Mesodermal cell (in vitro differentiated cells): ENCODE results near the gene SRD5A1.

Experiments
- H3K27ac ChIP-seq: 2 replicates; pipeline ENCODE4 v1.7.0; 2013; ENCODE audit warnings: mild to moderate bottlenecking, low read depth, low read length, moderate library complexity; ENCODE audit not compliant: severe bottlenecking
- H3K36me3 ChIP-seq: 2 replicates; pipeline ENCODE4 v1.7.1; 2013; ENCODE audit warnings: mild to moderate bottlenecking, low read length, moderate library complexity; ENCODE audit not compliant: control insufficient read depth, insufficient read depth
- H3K4me1 ChIP-seq: one replicate; pipeline ENCODE4 v1.7.1; 2013; ENCODE audit warnings: mild to moderate bottlenecking, low read length; ENCODE audit not compliant: insufficient read depth, control insufficient read depth, poor library complexity, severe bottlenecking
- H3K4me3 ChIP-seq: 2 replicates; pipeline ENCODE4 v1.7.0; 2013; ENCODE audit warnings: low read length, control low read depth, mild to moderate bottlenecking; ENCODE audit not compliant: insufficient read depth, poor library complexity, severe bottlenecking; ENCODE audit errors: extremely low read depth
- H3K9me3 ChIP-seq: 2 replicates; pipeline ENCODE4 v1.7.1; 2013; ENCODE audit warnings: mild to moderate bottlenecking, low read length, moderate library complexity; ENCODE audit not compliant: control insufficient read depth
- WGBS, 2 experiments: methylation state at CpG; one replicate each; pipeline ENCODE4 v1.1.5; 2013; ENCODE audit warnings: missing lambda C conversion rate in 2 of 2; ENCODE audit not compliant: insufficient coverage in 2 of 2; 5-methylcytosine and 5-hydroxymethylcytosine counted together

Gene SRD5A1

GRCh38 chr5:6626508-6626907, 6.7 kb upstream of the SRD5A1 start:
- Histone ChIP-seq H3K4me1 (peaks cover 4% of the 10 kb centered on the region), H3K4me3 (no peak overlapping the region), H3K9me3 (no peaks in the 10 kb centered on the region), H3K36me3 (peaks cover 93% of the 10 kb centered on the region), H3K27ac (no peak overlapping the region)
- WGBS, 2 experiments: 96 to 97% methylated on average over 10 of the region's 10 CpGs

- Histone ChIP-seq H3K36me3 (peaks cover 56% of the 10 kb centered on the region), H3K27ac (no peak overlapping the region), H3K4me1 (peaks cover 10% of the 10 kb centered on the region), H3K4me3 (peak overlapping the region; percentile 94), H3K9me3 (no peaks in the 10 kb centered on the region)
- WGBS, 2 experiments: 91 to 100% methylated on average over 1 to 4 of the region's 4 CpGs
Observed at GRCh38 chr5:6631441-6631840, 1.8 kb upstream of the SRD5A1 start.

- peaks cover 10% of the 10 kb centered on the region for H3K4me1 ChIP-seq
- peak overlapping the region; percentile 99 for H3K27ac ChIP-seq
- H3K36me3 ChIP-seq: peaks cover 51% of the 10 kb centered on the region
- H3K9me3 ChIP-seq: no peaks in the 10 kb centered on the region
- peak overlapping the region; percentile 94 for H3K4me3 ChIP-seq
- WGBS, 2 experiments: 1 to 2% methylated on average over 28 to 30 of the region's 33 CpGs
Observed at GRCh38 chr5:6632324-6632887, 834 bp upstream of the SRD5A1 start.

- Histone ChIP-seq H3K36me3 (peaks cover 45% of the 10 kb centered on the region), H3K27ac (peak overlapping the region; percentile 99), H3K9me3 (no peaks in the 10 kb centered on the region), H3K4me1 (peaks cover 10% of the 10 kb centered on the region), H3K4me3 (peak overlapping the region; percentile 94)
- WGBS, 2 experiments: 0% methylated on average over 45 to 62 of the region's 75 CpGs
Observed at GRCh38 chr5:6633469-6634245, 417 bp downstream of the SRD5A1 start.

GRCh38 chr5:6634306-6634705, 1.1 kb downstream of the SRD5A1 start:
- WGBS, 2 experiments: 7 to 10% methylated on average over 2 to 3 of the region's 6 CpGs
- H3K27ac ChIP-seq: no peak overlapping the region
- H3K4me1 ChIP-seq: peaks cover 10% of the 10 kb centered on the region
- H3K9me3 ChIP-seq: no peaks in the 10 kb centered on the region
- peaks cover 39% of the 10 kb centered on the region for H3K36me3 ChIP-seq
- peak overlapping the region; percentile 94 for H3K4me3 ChIP-seq

GRCh38 chr5:6634788-6635430, 1.7 kb downstream of the SRD5A1 start:
- Histone ChIP-seq H3K27ac (no peak overlapping the region), H3K4me3 (peak overlapping the region; percentile 94), H3K36me3 (peaks cover 33% of the 10 kb centered on the region), H3K4me1 (peaks cover 10% of the 10 kb centered on the region), H3K9me3 (no peaks in the 10 kb centered on the region)
- 61 to 65% methylated on average over 5 of the region's 5 CpGs for whole genome bisulfite sequencing, 2 experiments

- H3K36me3 ChIP-seq: peaks cover 19% of the 10 kb centered on the region
- no peak overlapping the region for H3K4me3 ChIP-seq
- H3K27ac ChIP-seq: no peak overlapping the region
- H3K9me3 ChIP-seq: no peaks in the 10 kb centered on the region
- WGBS, 2 experiments: 88 to 89% methylated on average over 3 to 5 of the region's 5 CpGs
- peaks cover 5% of the 10 kb centered on the region for H3K4me1 ChIP-seq
Observed at GRCh38 chr5:6636293-6636692, 3.1 kb downstream of the SRD5A1 start.

GRCh38 chr5:6637022-6637421, 3.8 kb downstream of the SRD5A1 start:
- Histone ChIP-seq H3K36me3 (peaks cover 15% of the 10 kb centered on the region), H3K4me3 (no peak overlapping the region), H3K27ac (no peak overlapping the region), H3K9me3 (no peaks in the 10 kb centered on the region), H3K4me1 (peaks cover 5% of the 10 kb centered on the region)
- 94 to 99% methylated on average over 10 of the region's 10 CpGs for WGBS, 2 experiments

- 87 to 92% methylated on average over 5 to 6 of the region's 6 CpGs for WGBS, 2 experiments
- Histone ChIP-seq H3K36me3 (peaks cover 15% of the 10 kb centered on the region), H3K4me1 (peaks cover 5% of the 10 kb centered on the region), H3K27ac (no peak overlapping the region), H3K4me3 (no peak overlapping the region), H3K9me3 (no peaks in the 10 kb centered on the region)
Observed at GRCh38 chr5:6637590-6637989, 4.3 kb downstream of the SRD5A1 start.

- WGBS, 2 experiments: 88 to 100% methylated on average over 2 to 4 of the region's 4 CpGs
- Histone ChIP-seq H3K4me3 (no peak overlapping the region), H3K36me3 (peaks cover 15% of the 10 kb centered on the region), H3K4me1 (peaks cover 5% of the 10 kb centered on the region), H3K9me3 (no peaks in the 10 kb centered on the region), H3K27ac (no peak overlapping the region)
Observed at GRCh38 chr5:6638236-6638635, 5.0 kb downstream of the SRD5A1 start.

- H3K36me3 ChIP-seq: peaks cover 25% of the 10 kb centered on the region
- no peak overlapping the region for H3K27ac ChIP-seq
- no peaks in the 10 kb centered on the region for H3K4me1 ChIP-seq
- 60 to 100% methylated on average over 1 of the region's 1 CpG for WGBS, 2 experiments
- no peaks in the 10 kb centered on the region for H3K9me3 ChIP-seq
- H3K4me3 ChIP-seq: no peak overlapping the region
Observed at GRCh38 chr5:6642655-6643054, 9.4 kb downstream of the SRD5A1 start.
